ENCODE measurements around the gene PRKCE.

- TF ChIP-seq CTCF (IDR thresholded peaks at IDR 0.05) (no peak), POLR2A (IDR thresholded peaks at IDR 0.05) (no peak), POLR2AphosphoS5 (IDR thresholded peaks at IDR 0.05) (no peak)
Measured at GRCh38 chr2:46072101-46072820, 420.8 kb downstream of the PRKCE start.
